GM18858 (cell line): ENCODE data around the gene OR4A15.

ENCODE experiments used
- ATAC-seq: cut with Tn5 transposase; IDR thresholded peaks from one replicate; pipeline ENCODE4 v1.9.1; 2021; ENCODE audit not compliant: unreplicated experiment

Gene OR4A15

DNA sequence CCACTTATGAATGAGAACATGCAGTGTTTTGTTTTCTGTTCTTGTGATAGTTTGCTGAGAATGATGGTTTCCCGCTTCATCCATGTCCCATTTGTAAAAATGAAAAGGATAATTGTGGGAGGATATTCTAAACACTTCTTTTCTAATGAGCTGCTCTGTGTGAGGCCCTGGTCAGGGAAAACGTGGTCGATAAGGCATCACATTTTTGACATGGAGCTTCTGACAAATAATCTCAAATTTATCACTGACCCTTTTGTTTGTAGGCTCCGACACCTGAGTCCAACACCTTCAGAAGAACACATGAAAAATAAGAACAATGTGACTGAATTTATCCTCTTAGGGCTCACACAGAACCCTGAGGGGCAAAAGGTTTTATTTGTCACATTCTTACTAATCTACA, at the start of gene OR4A15:
OR4A15 (plus strand) TSS at position 301 of the 400 bp plus-strand sequence; CDS start at position 301, 0 bp downstream.
- ATAC-seq, result no peak

DNA sequence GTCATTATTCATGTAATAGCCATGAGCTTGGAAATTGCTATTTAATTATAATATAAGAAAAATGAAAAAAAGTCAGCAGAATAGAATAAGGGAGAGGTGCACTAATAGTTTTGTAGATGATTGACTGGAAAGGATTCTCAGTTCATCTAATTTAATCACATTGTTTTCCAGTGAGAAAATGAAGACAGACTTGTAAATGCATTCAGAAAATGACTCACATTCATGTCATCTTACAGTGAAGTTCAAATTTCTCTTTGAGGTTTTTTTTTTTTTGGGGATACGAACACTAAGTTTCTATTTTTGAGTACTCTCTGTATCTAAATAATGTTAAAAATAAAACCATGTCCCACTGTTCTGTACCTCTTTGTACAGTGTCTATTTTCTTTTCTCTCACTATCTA, 43.3 kb upstream of the OR4A15 start:
- no peak for ATAC-seq

DNA sequence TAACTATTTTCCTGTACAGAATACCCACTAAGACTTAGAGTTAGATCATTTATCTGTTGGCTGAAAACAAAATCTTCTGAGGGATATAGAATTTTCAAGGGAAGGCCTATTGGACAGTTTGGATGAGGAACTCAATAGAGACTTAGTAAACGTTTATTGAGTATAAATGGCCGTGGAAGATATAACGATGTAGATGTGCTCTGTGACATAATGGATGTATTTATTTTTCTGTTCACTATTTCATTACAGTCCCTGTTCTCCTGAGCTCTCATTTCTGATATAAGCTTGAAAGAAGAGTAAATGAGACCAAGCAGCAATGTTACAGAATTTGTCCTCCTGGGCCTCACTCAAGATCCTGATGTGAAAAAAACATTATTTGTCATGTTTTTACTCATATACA, 24.9 kb upstream of the OR4A15 start, which contains the start of gene OR4A16:
OR4A16 (plus strand) TSS at position 301 of the 400 bp plus-strand sequence; CDS start at position 301, 0 bp downstream.
- ATAC-seq, result no peak

DNA sequence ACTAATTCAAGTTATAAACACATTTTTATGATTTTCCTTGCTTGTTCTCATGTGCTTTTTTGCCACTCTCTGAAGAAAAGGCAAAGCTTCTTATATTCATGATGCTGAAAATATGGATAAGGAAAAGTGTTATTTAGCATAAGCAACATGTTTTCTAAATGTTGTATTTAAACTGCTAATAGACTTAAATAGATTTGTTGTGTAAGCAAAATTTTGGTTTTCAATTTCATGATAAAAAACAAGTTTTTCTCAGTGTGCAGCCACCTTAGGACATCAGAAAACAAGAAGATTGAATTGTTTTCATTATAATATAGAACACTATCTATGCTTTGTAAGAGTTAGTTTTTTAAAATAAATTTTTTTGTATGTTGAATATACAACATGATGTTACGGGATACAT, 22.5 kb upstream of the OR4A15 start:
- no peak for ATAC-seq

DNA sequence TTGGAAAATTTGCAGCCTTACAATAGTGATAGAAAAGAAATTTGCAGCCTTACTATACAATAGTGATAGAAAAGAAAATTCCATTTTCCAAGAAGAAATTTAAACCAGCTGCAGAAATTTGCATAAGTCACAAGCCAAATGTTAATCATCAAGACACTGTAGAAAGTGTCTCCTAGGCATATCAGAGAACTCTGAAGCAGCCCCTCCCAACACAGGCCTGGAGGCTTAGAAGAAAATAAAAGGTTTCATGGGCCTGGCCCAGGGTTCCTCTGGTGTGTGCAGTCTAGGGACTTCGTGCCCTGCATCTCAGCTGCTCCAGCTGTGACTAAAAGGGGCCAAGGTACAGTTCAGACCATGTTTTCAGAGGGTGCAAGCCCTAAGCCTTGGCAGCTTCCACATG, 18.7 kb upstream of the OR4A15 start:
- no peak for ATAC-seq

DNA sequence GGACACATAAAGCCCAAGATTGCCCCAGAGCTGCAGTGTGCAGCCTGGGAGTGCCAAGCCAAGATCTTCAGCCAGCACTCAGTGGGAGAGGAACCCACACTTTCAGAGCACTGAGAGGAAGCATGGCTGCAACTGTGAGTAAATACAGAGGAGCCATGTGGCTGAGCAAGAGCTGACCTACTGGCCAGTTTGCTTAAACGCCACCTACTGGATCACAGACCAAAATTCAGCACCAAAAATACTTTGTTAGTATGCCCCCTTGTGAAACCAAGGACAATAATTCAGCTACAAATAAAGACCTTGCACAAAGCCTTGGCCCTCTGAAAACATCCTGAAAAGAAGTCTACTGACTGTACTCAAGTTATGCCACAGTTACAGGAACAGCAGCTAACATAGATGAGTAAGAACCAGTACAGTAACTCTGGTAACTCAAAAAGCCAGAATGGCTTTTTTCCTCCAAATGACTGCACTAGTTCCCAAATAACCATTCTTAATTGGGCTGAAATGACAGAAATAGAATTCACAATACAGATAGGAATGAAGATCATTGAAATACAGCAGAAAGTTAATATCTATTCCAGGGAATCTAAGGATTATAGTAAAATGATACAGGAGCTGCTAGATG, 10.1 kb upstream of the OR4A15 start:
- ATAC-seq, result no peak

DNA sequence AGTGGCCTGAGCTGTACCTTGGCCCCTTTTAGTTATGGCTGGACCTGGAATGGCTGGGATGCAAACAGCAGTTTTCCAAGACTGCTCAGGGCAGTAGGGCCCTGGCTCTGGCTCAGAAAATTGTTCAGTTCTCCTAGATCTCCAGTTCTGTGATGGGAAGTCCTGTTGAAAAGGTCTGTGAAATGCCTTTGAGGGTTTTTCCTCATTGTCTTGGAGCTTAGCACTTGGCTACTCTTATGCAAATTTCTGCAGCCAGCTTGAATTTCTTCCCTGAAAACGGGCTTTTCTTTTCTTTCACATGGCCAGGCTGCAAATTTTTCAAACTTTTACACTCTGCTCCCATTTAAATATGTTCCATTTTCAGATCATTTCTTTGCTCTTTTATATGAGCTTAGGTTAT, 33.2 kb downstream of the OR4A15 start:
- no peak for ATAC-seq
